ENCODE data around the gene TENT5C.

- TF ChIP-seq CTCF (optimal IDR thresholded peaks at IDR 0.05 in 1 of 3, IDR thresholded peaks at IDR 0.05 in 1 of 3, conservative IDR thresholded peaks at IDR 0.05 in 1 of 3; ENCODE audit: extremely low read depth in 1 of 3, insufficient read depth in 2 of 3, low read length in 3 of 3): no peak
- TF ChIP-seq EZH2 (IDR thresholded peaks at IDR 0.05; ENCODE audit: low read length): no peak
Measured at GRCh38 chr1:117580436-117580835, 25.4 kb upstream of the TENT5C start.
